ENCODE results near the gene DHRS13.

GRCh38 chr17:28912281-28912937 is 9.5 kb upstream of the DHRS13 start:
- TF ChIP-seq CTCF (IDR thresholded peaks at IDR 0.05) (peak in 1 of 2 donors; percentile 13), EP300 (IDR thresholded peaks at IDR 0.05) (no peak)
